GM15510 (cell line): ENCODE measurements around the gene CFH.

Experiments
- POLR2A ChIP-seq: IDR thresholded peaks from 3 replicates; pipeline ENCODE4 v1.6.1; 2011; ENCODE audit warnings: borderline replicate concordance; ENCODE audit not compliant: insufficient read length; ENCODE audit errors: extremely low read depth

The CFH gene

DNA sequence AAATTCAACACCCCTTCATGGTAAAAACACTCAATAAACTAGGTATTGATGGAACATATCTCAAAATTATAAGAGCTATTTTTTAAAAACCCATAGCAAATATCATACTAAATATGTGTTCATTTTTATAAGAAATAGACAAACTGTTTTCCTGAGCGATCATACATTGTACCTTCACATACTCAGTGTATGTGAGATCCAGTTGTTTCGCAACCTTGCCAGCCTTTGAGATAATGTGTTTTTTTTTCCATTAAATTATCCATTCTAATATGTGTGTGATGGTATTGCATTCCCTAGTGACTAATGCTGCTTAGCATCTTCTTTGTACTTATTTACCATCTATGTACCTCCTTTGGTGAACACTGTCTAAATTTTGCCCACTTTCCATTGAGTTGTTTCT is 47.1 kb downstream of the CFH start:
- TF ChIP-seq POLR2A = no peak

DNA sequence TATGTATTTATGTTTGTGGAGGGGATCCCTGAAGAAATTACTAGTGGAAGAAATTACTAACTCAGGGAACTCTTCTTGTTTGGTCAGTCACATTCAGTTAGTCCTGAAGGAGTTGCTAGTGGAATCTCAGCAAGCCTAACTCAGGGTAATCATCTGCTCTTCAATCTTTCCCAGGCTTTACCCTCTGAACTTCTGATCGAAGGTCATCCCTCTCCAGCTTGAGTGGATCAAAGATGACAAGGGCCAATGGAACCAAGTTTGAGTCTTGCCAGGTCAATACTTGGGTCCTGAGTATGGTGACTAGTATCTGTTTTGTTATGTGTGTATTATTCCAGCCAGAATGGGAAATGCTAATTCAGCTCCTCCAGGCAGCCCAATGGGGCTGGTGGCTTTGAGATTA is 49.3 kb downstream of the CFH start:
- no peak for TF ChIP-seq POLR2A

DNA sequence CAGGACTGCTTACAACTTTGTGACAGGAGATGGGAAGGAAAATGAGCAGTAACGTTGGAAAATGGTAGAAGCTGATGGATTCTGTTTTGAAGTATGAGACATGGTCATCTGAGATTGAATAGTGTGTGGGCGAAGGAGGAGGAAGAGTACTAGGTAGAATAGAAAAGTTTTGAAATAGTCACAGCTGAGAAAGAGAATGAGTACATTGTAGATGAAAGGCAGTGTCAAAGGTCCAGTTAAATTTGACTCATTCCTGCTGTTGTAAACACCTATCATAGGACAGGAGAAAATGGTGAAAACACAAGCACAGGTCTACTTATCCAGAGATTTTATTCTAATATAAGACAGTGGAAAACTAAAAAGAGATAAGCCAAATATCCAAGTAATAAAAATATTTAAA is 66.0 kb downstream of the CFH start:
- no peak for TF ChIP-seq POLR2A

DNA sequence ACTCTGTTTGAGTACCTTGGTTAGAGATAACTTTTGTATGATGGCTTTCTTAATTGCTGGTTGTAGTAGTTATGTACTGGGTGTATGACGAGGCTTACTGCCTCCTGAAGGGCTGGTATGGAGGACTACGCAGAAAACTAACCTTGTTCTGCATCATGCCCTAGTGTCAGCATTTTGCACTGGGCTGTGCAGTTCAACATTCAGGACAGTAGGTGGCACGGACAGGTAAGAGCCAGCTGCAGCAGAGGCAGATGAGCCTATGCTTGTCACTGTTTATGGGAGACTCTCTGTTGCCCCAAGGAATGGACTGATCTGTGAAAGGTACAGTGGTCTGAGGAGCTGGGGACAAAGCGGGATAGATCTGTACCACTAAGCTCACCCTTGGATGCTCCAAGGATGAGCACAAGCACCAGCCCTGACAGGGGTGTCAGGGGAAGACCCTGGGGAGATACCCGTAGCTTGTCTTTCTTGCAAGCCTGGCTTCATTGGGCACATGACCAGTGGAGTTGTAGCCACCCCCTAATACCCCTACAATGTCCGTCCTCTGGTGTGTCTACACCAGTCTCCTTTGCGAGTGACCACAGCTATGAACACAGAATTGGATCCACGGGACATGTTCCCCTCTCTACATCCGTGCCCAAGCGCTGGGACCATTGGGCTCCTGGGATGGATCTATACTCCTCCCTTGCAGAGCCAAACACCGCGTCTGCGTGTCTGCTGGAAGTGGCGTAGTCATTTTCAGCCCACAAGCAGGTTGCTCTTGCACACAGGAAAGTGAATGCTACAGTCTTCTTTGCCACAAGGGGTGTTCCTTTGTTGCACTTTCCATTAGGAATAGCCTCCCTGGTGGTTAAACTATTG is 71.7 kb downstream of the CFH start:
- TF ChIP-seq POLR2A = no peak

DNA sequence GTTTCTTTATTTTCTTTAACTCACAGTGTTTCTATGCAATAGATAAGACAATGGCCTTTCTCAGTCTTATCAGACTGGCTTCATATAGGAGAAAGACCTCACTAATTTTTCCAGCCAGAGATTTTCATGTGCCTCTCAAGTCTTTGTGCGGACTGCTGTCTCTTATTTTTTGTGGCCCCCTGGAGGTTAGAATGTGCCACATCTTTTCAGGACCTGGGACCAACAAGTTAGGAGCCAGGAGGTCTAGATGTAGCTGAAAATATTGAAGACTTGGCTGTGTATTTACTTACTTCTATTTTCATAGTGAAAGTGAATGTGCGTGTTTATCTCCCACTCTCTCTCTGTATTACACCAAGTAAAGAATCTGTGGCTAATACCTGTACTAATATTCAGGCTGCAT is 80.7 kb downstream of the CFH start:
- TF ChIP-seq POLR2A = no peak

DNA sequence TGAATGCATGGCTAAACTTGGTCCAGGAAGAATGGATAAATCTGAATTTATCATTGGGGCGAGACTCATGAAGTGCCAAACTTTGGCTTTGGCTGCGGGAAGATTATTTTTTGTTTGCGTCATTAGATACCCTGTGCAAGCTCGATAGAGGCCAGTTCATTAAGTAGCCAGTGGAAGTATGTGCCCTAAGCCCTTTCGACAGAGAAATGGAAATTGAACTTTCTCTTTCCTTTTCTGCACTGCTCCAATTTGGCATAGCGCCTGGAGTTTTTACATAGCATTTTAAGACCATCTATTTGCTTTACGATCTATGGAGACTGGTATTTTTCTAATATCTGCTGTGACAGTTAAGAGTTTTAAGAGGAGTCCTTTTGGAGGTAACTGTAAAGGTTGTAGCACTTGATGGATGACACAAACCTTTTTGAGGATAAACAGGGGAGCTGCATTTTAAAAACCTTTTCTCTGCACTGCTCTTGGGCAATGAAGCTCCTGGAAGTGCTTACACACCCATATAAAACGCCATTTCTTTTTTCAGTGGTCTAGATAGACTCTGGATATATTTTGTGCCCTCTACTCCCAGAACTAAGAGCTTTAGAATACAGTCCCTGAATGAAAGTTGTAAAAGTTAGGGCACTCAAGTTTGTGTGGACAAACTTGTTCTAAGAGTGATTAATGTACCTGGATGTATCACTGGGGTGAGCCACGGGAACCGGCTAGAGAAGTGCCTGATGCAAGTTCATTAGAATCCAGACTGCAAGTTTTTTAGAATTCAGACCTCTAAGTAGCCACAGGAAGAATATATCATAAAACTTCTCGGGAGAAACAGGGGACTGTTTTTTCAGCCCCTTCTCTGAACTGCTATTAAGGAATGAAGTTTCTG is 81.5 kb downstream of the CFH start:
- TF ChIP-seq POLR2A = no peak

DNA sequence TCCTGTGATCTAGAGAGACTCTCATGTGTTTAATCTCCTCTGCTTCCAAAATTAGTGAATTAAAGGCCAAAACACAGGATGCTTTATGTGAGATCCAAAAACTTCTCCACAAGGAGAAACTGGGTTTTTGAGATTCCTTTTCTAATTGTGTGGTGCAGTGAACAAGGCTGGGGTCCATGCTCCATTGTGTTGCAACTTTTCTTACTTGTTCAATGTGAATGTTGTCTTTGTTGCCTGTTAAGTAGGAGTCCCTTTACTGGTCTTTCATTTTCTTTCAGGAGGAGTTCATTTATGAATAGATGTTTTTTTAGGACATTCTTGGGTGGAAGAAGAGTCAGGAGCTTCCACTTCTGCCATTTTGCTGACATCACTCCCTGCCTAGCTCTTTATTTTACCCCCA is 82.2 kb downstream of the CFH start:
- TF ChIP-seq POLR2A = no peak

DNA sequence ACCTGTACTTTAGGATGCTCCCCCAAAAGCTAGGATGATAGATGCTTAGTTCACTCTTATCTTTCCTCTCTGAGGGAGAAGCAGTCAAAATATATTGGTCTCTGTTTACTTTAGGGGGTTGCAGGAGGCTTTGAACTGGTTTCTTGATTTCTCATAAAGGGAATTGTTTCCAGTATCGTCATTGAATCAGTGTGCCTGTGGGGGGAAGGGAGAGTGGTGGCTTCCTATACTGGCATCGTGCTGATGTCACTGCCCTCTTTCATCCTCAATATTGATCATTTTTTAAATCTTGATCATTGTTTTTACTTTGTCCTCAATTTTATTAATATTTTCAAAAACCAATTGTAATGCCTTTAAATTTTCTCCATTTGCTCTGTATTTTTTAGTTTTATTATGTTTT is 82.6 kb downstream of the CFH start:
- no peak for TF ChIP-seq POLR2A

DNA sequence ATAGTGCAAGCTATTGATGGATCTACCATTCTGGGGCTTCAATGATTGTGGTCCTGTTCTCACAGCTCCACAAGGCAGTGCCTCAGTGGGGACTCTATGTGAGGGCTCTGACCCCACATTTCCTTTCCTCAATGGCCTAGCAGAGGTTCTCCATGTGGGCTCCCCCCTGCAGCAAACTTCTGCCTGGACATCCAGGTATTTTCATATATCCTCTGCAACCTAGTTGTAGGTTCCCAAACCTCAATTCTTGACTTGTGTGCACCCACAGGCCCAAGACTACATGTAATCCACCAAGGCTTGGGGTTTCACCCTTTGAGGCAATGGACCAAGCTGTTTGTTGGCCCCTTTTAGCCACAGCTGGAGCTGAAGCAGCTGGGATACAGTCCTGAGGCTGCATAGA is 86.9 kb downstream of the CFH start:
- no peak for TF ChIP-seq POLR2A

DNA sequence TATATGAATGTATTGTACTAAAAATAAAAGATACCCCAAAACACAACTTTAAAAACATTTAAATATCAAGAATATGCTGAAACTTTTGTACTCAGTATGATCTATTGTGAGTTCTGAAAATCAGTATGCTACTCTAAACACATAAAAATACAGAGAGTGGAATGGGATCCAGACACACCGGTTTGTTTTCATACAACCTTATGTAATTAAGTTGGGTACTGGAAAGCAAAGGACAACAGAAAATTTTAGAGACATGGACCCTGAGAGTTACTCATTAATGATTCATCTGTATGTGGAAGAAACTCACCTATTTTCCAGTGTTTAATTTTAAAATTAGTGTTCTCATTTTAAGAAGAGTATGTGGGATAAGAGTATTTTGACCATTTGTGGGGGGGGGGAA is 121.9 kb downstream of the CFH start:
- TF ChIP-seq POLR2A = no peak

DNA sequence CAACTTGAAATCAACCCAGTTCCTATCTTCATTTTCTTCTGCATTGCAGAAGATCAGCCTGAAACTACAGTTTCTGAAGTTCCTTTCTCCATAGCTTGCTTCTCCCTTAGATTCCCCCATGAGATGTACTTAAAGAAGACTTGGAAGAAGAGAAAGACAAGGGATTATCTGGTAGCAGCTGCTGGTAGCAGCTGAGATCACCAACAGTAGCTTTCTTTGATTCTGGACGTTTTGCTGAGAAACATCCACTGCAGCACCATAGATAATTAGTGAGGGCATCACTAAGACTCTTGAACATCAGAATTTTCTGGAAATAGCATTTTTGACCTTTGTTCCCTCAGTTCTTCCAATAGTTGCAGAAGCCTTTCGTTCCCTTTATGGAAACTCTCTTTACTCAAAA is 122.3 kb downstream of the CFH start:
- TF ChIP-seq POLR2A = no peak

DNA sequence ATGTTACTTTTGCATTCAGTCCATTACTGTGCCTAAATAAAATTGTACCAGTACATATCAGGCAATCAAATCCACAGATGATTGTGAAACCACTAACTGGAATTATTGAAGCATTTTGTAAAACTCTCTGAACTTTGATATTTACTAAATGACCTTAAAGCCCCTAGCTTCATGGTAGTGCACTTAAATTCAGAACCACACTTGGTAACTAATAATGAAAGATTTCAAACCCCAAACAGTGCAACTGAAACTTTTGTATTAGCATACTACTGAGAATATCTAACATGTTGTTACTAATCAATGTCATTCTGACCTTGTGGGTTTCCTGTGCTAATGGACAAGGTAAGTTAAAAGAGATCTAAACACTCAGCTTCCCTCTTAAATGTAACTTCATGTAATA is 122.8 kb downstream of the CFH start, which contains the start of gene CFHR3:
Gene CFHR3 (plus strand): TSS at position 238 of the 400 bp plus-strand sequence. CDS start 47 bp downstream, at position 285.
- TF ChIP-seq POLR2A = no peak

DNA sequence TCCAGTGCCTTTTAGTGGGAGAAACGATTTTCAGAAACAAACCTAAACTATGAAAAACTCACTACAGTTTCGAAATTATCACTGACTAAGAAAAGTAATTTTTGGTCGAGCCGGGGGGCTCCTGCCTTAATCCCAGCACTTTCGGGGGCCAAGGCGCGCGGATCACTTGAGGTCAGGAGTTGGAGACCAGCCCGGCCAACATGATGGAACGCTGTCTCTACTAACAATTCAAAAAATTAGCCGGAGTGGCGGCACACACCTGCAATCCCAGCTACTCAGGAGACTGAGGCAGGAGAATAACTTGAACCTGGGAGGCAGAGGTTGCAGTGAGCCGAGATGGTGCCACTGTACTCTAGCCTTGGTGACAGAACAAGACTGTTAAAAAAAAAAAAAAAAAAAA is 125.8 kb downstream of the CFH start:
- no peak for TF ChIP-seq POLR2A

DNA sequence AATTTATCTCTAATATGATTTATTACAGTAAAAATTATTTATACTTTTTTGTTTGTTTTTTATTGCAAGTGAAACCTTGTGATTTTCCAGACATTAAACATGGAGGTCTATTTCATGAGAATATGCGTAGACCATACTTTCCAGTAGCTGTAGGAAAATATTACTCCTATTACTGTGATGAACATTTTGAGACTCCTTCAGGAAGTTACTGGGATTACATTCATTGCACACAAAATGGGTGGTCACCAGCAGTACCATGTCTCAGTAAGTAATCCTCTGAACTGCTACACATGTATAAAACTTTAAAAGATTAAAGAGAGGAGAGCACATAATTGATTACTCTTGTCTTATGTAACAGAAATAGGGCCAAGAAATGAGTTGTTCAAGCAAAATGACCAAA is 127.2 kb downstream of the CFH start:
- TF ChIP-seq POLR2A = no peak
